NCI-H2196 treated with DMSO at 0.1 percent for 48 hours (cell line): ENCODE data around the gene DAGLA.

Source experiments
- DNase-seq: peaks from one replicate; lab custom pipeline; 2025; ENCODE audit not compliant: unreplicated experiment; lab: John Stamatoyannopoulos, UW

Gene DAGLA

DNA sequence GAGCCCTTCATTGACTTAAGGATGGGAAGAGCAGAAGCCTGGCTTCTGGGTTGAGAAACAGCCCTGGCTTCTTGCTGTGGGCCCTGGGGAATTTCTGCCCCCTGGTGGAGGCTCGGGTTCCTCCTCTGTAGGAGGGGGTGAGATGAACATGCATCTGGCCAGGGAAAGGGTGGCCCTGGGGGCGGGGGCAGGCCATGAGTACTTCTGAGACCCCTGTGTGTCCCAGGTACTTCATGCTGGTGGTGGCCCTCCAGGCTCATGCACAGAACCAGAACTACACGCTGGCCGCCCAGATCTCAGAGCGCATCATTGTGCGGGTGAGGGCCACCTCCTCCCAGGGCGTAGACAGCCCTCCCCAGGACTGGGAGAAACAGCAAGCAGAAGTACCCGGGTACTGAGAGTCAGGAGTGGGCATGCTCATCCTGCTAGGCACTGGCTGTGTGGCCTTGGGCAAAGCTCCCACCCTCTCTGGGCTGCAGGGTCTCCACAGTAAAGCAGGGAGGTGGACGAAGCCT is 96.4 kb downstream of the DAGLA start:
- DNase-seq, result peak; percentile 11

DNA sequence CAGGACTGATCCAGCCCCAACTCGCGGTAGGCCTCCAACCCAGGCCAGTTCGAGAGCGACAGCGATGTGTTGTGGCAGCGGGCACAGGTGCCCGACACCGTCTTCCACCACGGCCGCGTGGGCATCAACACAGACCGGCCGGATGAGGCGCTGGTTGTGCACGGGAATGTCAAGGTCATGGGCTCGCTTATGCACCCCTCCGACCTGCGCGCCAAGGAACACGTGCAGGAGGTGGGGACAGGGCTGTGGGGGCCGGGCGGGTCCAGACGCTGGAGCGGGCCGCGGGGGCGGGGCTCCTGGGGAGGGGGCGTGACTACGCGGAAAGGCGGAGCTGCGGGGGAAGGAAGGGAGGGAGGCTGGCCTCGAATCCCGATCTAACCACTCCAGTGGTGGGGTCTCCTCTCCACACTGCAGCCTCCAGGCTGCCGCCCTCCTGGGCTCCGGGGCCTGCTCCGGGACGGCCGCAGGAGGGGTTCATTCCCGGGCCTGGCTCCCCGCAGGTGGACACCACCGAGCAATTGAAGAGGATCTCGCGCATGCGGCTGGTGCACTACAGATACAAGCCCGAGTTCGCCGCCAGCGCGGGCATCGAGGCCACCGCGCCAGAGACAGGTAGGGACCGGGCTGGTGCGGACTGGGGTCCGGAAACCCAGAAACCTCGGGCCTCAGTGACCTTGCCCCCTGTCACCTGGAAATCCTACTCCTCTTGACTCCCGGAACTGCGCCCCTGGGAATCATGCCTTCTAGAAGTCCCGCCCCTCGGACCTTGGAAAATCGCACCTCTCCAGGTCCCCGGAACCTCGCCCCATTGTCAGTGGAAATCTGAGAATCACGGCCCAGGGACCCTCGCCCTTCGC is 97.3 kb downstream of the DAGLA start:
- no peak for DNase-seq

DNA sequence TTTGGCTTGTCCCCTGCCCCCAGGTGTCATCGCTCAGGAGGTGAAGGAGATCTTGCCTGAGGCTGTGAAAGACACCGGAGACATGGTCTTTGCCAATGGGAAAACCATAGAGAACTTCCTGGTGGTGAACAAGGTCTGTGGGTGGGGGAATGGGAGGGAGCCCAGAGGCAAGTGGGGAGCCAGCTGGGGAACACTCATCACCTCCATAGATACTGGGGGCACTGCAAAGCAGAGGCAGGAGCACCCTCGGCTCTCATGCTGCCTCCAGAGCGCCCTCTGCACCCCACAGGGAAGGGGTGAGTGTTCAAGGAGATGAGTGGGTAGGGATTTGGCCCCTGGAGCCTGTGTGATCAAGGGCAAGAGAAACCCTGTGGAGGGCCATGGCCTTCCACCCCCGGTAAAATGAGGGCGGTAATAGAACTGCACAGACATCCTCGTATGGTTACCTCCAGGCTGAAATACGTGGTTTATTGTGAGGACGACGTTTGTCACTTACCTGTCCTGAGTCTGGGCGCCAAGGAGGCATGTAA is 98.2 kb downstream of the DAGLA start:
- DNase-seq, result no peak

DNA sequence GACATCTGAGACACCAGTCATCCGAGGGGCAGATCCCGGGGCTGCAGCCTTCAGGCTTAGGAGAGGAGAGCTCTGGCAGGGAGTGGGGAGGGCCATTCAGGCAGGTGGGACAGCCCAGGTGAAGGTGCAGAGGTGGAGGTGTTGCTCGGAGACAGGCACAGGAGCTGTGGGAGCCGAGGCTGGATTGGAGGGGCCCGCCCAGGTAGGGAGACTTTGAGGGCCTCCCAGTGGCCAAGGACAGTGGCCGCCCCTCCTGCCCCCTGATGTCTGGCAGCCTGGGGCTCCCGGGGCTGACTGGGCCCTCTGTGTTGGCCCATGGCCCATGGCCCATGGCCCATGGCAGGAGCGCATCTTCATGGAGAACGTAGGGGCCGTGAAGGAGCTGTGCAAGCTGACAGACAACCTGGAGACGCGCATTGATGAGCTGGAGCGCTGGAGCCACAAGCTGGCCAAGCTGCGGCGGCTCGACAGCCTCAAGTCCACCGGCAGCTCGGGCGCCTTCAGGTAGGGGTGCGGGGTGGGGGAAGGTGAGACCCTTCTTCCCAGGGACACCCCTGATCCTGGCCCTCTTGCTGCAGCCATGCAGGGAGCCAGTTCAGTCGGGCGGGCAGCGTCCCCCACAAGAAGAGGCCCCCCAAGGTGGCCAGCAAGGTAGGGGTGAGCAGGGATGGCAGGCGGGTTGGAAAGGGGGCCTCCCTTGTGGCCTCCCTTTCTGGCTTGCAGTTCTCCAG is 98.9 kb downstream of the DAGLA start:
- DNase-seq, result no peak

DNA sequence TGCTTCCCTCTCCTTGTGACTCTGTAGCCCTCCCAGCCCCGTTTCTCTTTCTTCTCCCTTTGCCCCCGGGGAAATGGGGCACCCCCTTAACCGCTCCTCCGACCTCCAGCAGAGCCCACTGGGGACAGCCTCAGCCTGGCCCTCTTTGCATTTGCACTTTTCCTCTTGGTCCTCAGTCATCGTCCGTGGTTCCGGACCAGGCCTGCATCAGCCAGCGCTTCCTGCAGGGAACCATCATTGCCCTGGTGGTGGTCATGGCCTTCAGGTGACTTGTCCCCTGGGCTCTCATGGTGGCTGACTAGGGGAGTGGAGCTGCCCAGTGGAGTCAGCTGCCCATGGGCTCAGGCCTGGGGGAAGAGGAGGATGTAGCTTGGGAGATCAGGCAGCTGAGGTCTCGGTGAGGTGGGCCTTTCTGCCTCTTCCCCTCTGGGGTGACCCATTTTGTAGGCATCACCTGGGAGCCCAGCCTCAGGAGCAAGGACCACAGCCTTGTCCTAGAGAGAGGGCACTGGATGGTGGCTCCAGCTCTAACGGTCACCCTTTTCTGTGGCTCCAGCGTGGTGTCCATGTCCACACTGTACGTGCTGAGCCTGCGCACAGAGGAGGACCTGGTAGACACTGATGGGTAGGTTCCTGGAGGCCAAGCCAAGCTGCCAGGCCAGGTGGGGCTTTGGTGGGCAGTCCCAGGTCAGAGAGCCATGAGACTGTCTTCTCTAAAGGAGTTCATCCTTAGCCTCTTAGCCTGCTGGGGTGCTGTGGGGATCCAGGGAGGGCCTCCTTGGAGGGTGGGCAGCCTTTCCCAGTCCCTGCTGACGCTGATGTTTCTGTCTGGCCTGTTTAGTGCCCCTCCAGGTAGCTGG is 99.7 kb downstream of the DAGLA start:
- DNase-seq, result no peak

DNA sequence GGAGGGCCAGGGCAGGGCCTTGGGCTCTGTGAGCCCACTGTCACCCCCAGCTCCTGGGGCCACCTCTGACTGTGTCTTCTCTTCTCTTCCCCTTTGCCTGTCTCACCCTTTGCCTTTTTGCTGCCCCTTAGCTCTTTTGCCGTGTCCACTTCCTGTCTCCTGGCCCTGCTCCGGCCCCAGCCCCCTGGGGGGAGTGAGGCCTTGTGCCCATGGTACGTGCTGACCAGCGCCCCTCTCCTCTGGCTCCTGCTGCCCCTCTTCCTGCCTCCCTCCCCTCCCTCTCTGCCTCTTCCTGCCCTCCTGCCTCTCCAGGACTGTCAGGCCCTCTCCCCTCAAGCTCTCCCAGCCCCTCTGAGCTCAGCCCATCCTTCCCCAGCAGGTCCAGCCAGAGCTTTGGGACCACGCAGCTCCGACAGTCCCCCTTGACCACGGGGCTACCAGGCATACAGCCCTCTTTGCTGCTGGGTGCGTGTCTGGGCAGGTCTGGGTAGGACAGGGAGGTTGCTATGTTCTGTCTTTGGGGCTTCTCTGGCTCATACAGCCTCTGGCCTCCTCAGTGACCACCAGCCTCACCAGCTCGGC is 100.5 kb downstream of the DAGLA start:
- DNase-seq, result no peak

DNA sequence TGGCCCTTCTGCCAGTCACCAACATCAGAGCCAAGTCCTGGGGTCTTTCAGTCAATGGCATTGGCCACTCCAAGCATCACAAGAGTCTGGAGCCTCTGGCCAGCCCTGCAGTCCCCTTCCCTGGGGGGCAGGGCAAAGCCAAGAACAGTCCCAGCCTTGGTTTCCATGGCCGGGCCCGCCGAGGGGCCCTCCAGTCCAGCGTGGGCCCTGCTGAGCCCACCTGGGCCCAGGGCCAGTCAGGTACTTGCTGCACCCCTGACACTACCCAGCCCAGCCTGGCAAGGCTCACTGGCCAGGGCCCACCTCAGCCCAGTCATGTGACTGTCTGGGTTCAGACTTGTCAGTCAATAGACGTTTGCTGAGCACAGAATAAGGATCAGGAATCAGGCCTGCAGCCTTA is 101.4 kb downstream of the DAGLA start:
- no peak for DNase-seq

DNA sequence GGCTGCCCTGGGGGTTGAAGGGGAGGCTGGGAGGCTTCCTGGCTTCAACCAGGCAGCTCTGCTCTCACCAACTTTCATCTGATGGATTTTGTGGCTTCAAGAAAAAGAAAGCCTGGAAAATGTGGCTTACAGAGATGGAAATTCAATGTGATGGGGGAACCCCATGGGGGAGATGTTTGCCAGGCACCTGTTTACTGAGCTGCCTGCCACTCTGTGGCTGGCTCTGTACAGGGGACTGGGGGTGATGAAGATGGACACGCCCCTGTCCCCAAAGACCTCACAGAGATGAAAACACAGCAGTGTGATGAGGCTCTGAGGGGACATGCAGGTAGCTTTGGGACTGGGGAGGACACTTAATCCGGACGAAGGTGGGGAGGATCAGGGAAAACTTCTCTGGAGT is 102.1 kb downstream of the DAGLA start:
- no peak for DNase-seq

DNA sequence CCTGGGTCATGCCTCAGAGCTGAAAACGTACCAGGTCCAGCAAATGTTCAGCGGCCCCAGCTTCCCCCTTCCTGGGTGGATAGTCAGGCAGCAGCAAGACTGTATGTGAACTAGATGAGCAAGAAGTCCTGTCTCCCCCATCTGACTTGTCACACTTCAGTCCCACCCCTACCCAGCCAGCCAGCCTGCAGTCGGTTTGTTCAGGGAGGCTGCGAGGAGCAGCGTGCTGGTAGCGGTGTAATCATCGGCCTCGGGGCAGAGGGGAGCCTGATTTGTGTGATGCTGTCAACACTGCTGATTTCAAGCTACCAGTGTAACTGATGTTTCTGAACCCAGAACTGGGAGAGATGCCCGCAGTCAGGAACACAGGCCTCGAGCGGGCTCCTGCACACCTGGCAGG is 102.7 kb downstream of the DAGLA start:
- DNase-seq, result no peak

DNA sequence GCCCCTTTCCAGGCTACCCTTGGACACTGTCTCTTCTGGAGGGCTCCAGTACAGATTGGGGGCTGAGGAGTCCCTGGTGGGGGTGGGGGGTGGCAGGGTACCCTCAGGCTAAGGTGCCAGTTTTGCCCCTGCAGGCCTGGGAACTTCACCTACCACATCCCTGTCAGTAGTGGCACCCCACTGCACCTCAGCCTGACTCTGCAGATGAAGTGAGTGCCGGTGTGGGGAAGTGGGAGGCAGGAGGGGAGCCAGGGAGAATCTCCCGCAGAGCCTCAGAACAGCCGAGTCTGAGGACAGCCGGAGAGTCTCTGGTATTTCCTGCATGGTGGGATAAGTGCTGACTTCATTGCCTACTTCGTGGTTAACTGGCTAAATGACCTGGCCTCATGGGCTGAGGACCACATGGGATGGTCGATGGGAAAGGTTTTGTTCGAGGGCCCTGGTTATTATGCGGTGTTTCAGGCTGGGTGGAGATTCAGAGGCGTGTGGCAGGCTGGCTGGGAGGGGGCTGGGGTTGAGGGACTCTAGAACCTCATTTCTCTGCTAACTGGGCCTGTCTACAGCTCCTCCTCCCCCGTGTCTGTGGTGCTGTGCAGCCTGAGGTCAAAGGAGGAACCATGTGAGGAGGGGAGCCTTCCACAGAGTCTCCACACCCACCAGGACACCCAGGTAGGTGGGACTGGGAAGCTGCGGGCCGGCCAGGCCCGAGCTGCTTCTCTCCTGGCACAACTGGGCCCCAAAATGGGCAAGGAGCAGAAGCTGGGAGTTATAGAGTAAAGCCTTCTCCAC is 103.7 kb downstream of the DAGLA start:
- DNase-seq, result no peak

DNA sequence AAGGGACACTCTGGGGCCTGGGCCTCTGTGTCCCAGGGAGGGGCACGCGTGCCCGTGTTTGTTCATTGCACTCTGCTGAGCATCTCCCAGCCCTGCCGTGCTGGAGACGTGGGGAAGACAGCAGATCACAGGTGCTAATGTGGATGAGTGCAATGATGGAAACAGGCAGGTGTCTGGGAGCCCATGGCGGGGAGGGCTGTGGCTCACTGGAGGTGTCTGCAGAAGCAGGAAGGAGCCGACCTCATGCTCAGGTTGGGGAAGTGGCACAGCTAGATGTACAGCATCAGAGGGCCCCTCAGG is 104.3 kb downstream of the DAGLA start:
- no peak for DNase-seq

DNA sequence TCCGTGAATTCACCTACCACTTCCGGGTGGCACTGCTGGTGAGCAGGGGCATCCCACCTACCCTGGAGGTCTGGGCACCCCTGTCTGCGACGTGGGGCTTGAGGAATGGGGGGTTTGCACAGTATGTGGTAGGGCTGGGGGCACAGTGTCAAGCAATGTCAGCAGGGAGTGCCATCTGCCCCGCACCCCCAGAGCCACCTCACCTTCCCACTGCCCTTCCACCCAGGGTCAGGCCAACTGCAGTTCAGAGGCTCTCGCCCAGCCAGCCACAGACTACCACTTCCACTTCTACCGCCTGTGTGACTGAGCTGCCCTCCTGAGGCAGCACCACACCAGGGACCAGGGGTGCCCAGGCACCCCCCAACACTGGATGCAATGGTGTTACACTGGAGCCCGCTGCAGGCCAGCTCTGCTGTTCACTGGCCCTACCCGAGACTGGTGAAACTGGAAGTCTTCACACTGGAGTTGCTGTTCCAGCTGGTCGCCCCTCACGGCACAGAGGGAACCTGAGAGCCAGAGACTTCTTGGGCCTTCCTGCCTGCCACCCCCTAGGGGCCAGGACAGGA is 105.7 kb downstream of the DAGLA start:
- no peak for DNase-seq

DNA sequence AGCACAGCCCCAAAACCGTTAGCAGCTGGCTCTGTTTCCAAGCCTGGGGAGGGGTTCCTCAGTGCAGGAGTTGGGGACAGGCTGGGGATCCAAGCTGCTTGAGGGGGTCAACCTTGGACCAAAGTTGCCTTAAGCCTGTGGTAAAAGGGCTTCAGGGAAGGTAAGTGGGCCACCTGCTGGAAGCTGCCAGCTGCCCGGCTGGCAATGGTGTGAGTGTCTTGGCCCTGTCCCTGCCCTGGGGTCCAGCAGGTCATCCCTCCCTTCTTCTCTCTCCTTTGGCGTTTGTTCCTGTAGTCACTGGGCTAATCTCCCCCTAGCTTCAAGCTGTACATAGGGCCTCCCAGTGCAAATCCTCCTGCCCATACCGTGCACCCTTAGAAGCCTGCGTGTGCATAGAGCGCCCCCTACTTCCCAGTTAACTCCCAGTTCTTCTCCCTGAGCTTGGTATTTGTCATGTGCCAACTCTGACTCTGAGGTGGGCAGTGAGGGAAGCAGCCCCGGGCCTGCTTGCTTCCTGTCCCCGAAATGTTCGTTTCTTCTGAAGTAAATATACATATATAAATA is 107.8 kb downstream of the DAGLA start:
- no peak for DNase-seq

DNA sequence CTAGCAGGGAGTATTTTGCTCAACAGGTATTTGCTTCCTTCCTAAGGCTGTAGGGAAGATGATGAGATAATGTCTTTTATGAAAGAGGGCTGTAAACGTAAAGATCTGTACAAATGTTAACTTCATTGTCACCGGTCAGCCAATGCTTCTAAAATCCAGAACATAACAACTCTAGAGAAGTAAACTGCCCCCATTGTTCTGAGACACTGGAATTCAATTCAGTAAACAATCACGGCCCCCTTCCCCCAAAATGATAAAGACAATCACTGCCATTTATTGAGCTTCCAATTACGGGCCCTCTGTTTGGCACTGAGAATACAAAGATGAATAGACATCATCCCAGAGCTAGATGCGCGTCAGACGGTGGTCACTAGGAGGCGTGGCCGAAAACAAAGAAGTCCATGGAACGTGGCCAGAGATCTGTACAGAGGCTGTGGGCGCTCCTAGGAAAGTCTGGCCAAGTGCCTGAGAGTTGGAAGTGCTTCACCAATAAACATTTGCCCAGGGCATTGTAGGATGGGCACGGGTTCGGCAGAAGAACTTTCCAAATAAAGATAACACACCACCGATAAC is 111.6 kb downstream of the DAGLA start:
- DNase-seq, result peak; percentile 58

DNA sequence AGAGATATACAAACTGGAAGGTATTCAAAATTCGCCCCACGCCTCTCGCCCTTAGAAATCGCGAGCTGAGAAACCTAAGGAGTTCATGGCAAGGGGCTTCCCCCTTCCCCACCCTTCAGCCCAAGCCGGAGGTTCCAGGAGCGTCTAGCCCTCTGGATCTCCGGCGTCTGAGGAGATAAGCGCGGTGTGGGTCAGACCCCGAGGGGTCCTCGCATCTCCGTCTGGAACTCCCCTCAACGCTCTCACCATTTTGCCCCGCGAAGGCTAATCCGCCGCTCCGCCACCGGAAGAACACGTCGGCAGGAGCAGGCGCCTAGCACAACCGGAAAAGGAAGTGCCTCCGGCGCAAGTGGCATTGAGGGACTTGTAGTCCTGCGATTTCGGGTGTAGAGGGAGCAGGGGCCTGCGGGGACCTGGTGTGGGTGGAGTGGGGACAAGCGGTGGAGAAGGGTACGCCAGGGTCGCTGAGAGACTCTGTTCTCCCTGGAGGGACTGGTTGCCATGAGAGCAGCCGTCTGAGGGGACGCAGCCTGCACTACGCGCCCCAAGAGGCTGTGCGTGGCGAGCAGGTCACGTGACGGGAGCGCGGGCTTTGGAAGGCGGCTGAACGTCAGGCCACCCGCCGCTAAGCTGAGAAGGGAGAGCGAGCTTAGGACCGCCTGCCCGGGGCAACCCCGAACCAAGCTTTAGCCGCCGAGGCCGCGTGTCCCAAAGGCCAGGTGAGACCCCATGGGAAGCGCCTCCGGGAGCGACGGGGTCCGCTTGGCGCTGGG is 112.3 kb downstream of the DAGLA start, which contains the start of the genes FEN1 and TMEM258:
TSS of gene FEN1 (plus strand) at position 602 of the 773 bp plus-strand sequence. CDS start 2,451 bp downstream, outside the sequence.
TSS of gene TMEM258 (minus strand) at position 290 of the 773 bp plus-strand sequence. CDS start at position 249, 41 bp downstream.
- peak; percentile 92 for DNase-seq

DNA sequence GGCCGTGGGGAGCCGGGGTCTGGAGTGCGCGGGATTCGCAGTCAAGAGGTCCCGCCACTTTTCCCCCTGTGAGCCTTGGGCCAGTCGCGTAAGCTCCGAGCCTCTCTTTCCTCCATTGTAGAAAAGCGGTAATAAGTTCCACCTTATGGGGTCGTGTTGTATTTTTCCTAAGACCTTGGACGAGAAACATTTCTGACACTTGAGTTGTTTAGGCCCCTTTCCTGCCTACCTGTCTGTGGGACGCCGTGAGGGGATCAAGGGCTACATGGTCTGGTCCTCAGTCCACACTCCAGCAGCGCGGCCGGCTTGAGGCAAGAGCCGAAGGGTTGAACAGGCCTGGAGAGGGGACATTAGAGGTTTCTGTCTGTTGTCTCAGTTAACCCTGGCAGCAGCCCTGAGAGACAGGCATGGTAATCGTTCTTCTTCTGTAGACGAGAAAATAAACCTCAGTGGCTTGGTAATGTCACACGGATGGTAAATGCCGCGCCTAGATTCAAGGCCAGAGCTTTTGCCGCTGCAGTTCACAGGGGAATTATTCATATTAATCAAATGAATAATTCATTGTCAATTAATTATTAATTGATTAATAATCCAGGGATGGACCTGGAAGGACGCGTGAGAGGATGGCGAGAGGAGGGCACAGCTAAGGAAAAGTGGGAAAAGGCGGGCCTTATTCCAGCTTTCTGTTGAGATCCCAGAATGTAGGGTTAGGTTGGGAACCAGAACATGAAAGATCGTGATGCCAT is 113.1 kb downstream of the DAGLA start:
- no peak for DNase-seq

DNA sequence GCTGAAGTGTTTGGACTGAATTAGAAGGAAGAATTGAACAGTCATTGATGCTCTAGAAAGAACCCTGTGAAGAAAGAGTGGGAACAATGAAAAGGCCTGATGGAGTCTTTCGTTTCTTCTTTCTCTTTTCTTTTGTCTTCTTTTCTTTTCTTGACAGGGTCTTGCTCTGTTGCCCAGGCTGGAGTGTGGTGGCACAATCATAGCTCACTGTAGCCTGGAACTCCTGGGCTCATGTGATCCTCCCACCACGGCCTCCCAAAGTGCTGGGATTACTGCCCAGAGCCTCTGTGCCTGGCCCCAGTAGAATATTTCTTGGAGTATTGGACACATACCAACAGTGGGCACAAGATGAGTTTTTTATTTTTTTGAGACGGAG is 113.6 kb downstream of the DAGLA start:
- DNase-seq, result no peak
